HG02852 (cell line): ENCODE data around the gene ZC2HC1B.

Experiments
- ATAC-seq: cut with Tn5 transposase; IDR thresholded peaks from one replicate; pipeline ENCODE4 v1.9.1; 2021; ENCODE audit warnings: mild to moderate bottlenecking, moderate library complexity; ENCODE audit not compliant: unreplicated experiment

The ZC2HC1B gene

GRCh38 chr6:143928853-143929252 is 64.6 kb downstream of the ZC2HC1B start:
- no peak for ATAC-seq

GRCh38 chr6:143929975-143930374 is 65.7 kb downstream of the ZC2HC1B start:
- ATAC-seq: no peak

- no peak for ATAC-seq
These were observed 70.1 kb downstream of the ZC2HC1B start for GRCh38 chr6:143934331-143934730.

GRCh38 chr6:143934867-143935266 is 70.6 kb downstream of the ZC2HC1B start:
- no peak for ATAC-seq

GRCh38 chr6:143936347-143936746 is 72.1 kb downstream of the ZC2HC1B start:
- ATAC-seq: no peak

- no peak for ATAC-seq
These were observed 72.7 kb downstream of the ZC2HC1B start for GRCh38 chr6:143936778-143937667.

- no peak for ATAC-seq
These were observed 73.3 kb downstream of the ZC2HC1B start for GRCh38 chr6:143937668-143937970.

- ATAC-seq: no peak
These were observed 75.1 kb downstream of the ZC2HC1B start for GRCh38 chr6:143939364-143939763.

- ATAC-seq: peak; percentile 95
These were observed 75.8 kb downstream of the ZC2HC1B start for GRCh38 chr6:143940011-143940597.

GRCh38 chr6:143941852-143942627 is 77.8 kb downstream of the ZC2HC1B start:
- ATAC-seq: peak; percentile 52

- ATAC-seq: no peak
These were observed 83.9 kb downstream of the ZC2HC1B start for GRCh38 chr6:143948208-143948607.

- no peak for ATAC-seq
These were observed 85.3 kb downstream of the ZC2HC1B start for GRCh38 chr6:143949535-143949934.

- ATAC-seq: no peak
These were observed 85.7 kb downstream of the ZC2HC1B start for GRCh38 chr6:143949962-143950361.

- no peak for ATAC-seq
These were observed 86.6 kb downstream of the ZC2HC1B start for GRCh38 chr6:143950875-143951274.

- no peak for ATAC-seq
These were observed 87.9 kb downstream of the ZC2HC1B start for GRCh38 chr6:143952060-143952778.

GRCh38 chr6:143952947-143953701 is 88.8 kb downstream of the ZC2HC1B start:
- no peak for ATAC-seq

- no peak for ATAC-seq
These were observed 89.6 kb downstream of the ZC2HC1B start for GRCh38 chr6:143953922-143954321.

GRCh38 chr6:143955971-143956370 is 91.7 kb downstream of the ZC2HC1B start:
- ATAC-seq: no peak

GRCh38 chr6:143957679-143958274 is 93.5 kb downstream of the ZC2HC1B start:
- ATAC-seq: no peak

GRCh38 chr6:143958839-143959399 is 94.6 kb downstream of the ZC2HC1B start:
- ATAC-seq: no peak
